Ascending aorta (tissue), 2 donors: ENCODE results near the gene PSMB2. TPM values are rescaled to one million over a fixed set of nuclear protein-coding genes. Genes with fewer than 3 reads are reported as not detected.

Experiments
- DNase-seq, 2 donors: peaks; one replicate each; pipeline ENCODE4 v3.0.0-alpha.2; 2019; ENCODE audit warnings: low spot score in 2 of 2
- H3K27ac ChIP-seq, 2 donors: fragments of 200-600 bp; sonication (generic); one replicate each; pipeline ENCODE4 v1.5.1; 2016 to 2017; ENCODE audit warnings: mild to moderate bottlenecking in 1 of 2
- H3K27me3 ChIP-seq: fragments of 200-600 bp; sonication (generic); one replicate; pipeline ENCODE4 v1.5.1; 2017
- H3K36me3 ChIP-seq, 2 donors: fragments of 200-600 bp; sonication (generic); one replicate each; pipeline ENCODE4 v1.5.1; 2016
- H3K4me1 ChIP-seq, 2 donors: fragments of 200-600 bp; sonication (generic); one replicate each; pipeline ENCODE4 v1.5.1; 2016 to 2017; ENCODE audit warnings: mild to moderate bottlenecking in 1 of 2
- H3K4me3 ChIP-seq, 2 donors: fragments of 200-600 bp; sonication (generic); one replicate each; pipeline ENCODE4 v1.5.1; 2016 to 2017; ENCODE audit warnings: mild to moderate bottlenecking in 1 of 2
- H3K9me3 ChIP-seq, 2 donors: fragments of 200-600 bp; sonication (generic); one replicate each; pipeline ENCODE4 v1.5.1; 2016
- intact Hi-C: fragments of 100-400 bp; cut with DNase I; formaldehyde crosslinking; loops from one replicate; pipeline ENCODE4 v1.15.1; 2023
- total RNA-seq: library from RNA; depleted of rRNA; stranded (reverse); fragments of >200 nt; gene quantifications from one replicate; pipeline ENCODE4 v1.1.0, GENCODE V29; 2016
- TF ChIP-seq, protein P1 (sequence below), 3 experiments: fragments of 200-600 bp in 2 of 3; fragments of 450-650 bp in 1 of 3; sonication (generic) in 2 of 3; IDR thresholded peaks; one replicate each; pipeline ENCODE4 v1.5.1; 2016 to 2019; ENCODE audit warnings: antibody characterized with exemption in 3 of 3, mild to moderate bottlenecking in 1 of 3, moderate library complexity in 1 of 3

Gene PSMB2
- total RNA-seq, 1 donor from 2014 or later: 54.0 TPM

DNA sequence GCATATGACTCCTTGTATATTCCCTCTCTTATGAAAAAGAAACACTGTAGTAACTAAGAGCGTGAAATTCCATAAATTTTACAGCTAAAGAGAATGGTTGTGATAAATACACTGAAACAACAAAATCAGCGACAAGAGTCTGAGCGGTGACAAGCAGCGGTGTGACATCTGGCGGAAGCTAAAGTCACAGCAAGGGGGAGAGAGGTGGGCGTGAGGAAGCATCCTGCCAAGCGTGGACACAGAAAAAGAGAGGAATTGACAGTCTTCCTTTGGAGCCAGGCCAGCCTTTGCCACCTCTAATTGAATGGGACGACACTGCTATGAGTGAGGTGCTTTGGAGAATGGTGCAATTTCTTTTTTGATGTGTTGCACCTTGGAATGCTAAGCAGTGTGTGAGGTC is 25.9 kb downstream of the PSMB2 start:
- intact Hi-C loops: no loop called here
- peaks cover 31 to 76% of the 10 kb centered on the region in 2 donors for H3K36me3 ChIP-seq
- H3K27me3 ChIP-seq: no peaks in the 10 kb centered on the region

DNA sequence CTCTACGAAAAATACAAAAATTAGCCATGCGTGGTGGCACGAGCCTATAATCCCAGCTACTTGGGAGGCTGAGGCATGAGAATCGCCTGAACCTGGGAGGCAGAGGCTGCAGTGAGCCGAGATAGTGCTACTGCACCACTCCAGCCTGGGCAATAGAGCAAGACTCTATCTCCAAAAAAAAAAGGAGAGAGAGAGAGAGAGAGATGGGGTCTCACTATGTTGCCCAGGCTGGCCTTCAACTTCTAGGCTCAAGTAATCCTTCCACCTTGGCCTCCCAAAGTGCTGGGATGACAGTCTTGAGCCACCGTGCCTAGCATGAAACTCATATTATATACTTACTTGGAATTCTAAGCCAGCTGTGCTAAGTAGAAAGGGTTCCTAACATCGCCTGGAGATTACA is 29.7 kb downstream of the PSMB2 start:
- H3K4me1 ChIP-seq: no peaks in the 10 kb centered on the region
- DNase-seq: no peak
- TF ChIP-seq, protein P1, sequence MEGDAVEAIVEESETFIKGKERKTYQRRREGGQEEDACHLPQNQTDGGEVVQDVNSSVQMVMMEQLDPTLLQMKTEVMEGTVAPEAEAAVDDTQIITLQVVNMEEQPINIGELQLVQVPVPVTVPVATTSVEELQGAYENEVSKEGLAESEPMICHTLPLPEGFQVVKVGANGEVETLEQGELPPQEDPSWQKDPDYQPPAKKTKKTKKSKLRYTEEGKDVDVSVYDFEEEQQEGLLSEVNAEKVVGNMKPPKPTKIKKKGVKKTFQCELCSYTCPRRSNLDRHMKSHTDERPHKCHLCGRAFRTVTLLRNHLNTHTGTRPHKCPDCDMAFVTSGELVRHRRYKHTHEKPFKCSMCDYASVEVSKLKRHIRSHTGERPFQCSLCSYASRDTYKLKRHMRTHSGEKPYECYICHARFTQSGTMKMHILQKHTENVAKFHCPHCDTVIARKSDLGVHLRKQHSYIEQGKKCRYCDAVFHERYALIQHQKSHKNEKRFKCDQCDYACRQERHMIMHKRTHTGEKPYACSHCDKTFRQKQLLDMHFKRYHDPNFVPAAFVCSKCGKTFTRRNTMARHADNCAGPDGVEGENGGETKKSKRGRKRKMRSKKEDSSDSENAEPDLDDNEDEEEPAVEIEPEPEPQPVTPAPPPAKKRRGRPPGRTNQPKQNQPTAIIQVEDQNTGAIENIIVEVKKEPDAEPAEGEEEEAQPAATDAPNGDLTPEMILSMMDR (IDR thresholded peaks at IDR 0.05): no peak
- H3K9me3 ChIP-seq: no peaks in the 10 kb centered on the region
- H3K4me3 ChIP-seq: no peak overlapping the region
- H3K27ac ChIP-seq: no peak overlapping the region
- H3K36me3 ChIP-seq: peaks cover 36 to 84% of the 10 kb centered on the region in 2 donors
- H3K27me3 ChIP-seq: no peaks in the 10 kb centered on the region
- intact Hi-C loops: no loop called here

More for the DNA sequence above, 25.9 kb downstream of the PSMB2 start:
- Histone ChIP-seq H3K4me1 (no peaks in the 10 kb centered on the region), H3K4me3 (no peak overlapping the region), H3K9me3 (no peaks in the 10 kb centered on the region), H3K27ac (no peak overlapping the region)
- DNase-seq: no peak
- TF ChIP-seq, protein P1 (IDR thresholded peaks at IDR 0.05): no peak

DNA sequence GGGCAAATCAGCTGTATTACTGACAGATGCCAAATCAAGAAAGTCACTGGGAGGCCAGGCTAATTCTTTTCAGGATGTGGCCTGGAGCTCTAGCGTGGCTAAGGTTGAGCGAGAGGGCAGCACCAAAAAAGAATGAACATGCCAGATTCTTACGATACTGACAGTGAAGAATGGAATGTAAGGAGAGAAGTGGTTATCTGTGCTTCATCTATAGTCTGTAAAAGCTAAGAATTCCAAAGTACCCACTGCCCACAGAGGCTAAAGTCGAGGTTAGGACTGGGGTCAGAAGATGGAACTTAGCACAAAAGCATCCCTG is 35.5 kb downstream of the PSMB2 start:
- Histone ChIP-seq H3K27ac (no peak overlapping the region), H3K9me3 (no peaks in the 10 kb centered on the region), H3K27me3 (no peaks in the 10 kb centered on the region), H3K4me3 (no peak overlapping the region), H3K4me1 (no peaks in the 10 kb centered on the region), H3K36me3 (peaks cover 47 to 85% of the 10 kb centered on the region in 2 donors)
- intact Hi-C loops: no loop called here
- DNase-seq: no peak
- TF ChIP-seq, protein P1 (IDR thresholded peaks at IDR 0.05): no peak

DNA sequence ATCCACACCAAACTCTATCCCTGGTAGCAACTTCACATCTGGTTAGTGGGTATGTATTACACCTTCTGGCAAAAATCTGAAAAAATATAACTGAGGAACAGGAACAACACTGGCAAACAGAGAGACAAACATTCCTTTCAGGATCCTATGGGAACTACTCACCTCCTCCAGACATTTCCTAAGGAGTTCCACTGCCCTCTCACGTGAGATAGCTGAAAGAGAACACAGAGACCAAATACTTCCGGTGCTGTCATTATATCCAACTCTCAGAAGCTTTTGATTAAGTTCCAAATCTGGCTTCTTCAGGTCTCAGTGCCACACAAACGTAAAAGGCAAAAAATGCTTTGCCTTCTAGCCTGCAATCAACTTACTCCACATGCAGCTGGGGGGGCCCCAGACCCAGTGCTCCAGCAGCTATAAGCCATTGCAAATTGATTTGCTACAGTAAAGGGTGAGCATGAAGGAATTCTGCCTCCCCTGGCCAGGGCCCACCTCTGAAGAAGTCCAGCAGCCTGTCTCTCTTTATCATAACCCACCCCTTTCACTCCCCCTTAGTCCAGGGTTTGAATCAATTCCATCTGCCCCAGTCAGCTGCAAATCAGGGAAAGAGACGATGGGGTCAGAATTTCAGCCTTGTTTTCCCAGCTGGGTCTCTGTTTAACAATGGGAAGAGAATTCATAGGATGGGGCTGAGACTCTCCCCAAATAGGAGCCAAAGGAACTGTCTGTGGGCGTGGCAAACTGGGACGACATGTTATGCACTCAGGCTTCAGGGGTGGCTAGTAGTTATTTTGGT is 36.1 kb downstream of the PSMB2 start:
- Histone ChIP-seq H3K27me3 (no peaks in the 10 kb centered on the region), H3K27ac (no peak overlapping the region), H3K9me3 (no peaks in the 10 kb centered on the region), H3K36me3 (peaks cover 46 to 83% of the 10 kb centered on the region in 2 donors), H3K4me1 (no peaks in the 10 kb centered on the region), H3K4me3 (no peak overlapping the region)
- DNase-seq: no peak
- intact Hi-C loops: no loop called here
- TF ChIP-seq, protein P1 (IDR thresholded peaks at IDR 0.05): no peak

DNA sequence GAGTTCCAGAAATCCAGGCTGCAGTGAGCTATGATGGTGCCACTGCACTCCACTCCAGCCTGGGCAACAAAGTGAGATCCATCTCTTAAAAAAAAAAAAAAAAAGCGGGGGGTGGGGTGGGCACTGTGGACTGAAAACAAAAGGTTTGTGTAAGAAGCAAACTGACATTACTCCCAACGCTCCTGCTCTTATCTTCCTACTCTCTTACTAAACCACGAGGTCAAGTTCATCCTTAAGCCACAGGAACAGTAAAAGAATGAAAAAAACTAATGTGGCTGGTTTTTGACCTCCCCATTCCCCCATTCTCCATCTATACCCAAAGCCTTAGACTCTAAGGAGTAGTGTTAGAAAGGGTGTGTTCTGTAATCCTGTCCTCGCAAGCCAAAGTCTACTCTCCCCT is 37.4 kb downstream of the PSMB2 start:
- Histone ChIP-seq H3K9me3 (no peaks in the 10 kb centered on the region), H3K4me3 (no peak overlapping the region), H3K27ac (no peak overlapping the region), H3K4me1 (no peaks in the 10 kb centered on the region), H3K36me3 (peaks cover 52 to 80% of the 10 kb centered on the region in 2 donors), H3K27me3 (no peaks in the 10 kb centered on the region)
- DNase-seq: no peak
- TF ChIP-seq, protein P1 (IDR thresholded peaks at IDR 0.05): no peak
- intact Hi-C loops: no loop called here
